Sciatic nerve (tissue), 2 donors: ENCODE data around the gene B3GAT1. TPM values are rescaled to one million over a fixed set of nuclear protein-coding genes. Genes with fewer than 3 reads are reported as not detected.

ENCODE experiments used
- ATAC-seq: fragments of 200-7000 bp; cut with Tn5 transposase; one replicate; pipeline ENCODE4 v1.9.1; 2020; ENCODE audit warnings: mild to moderate bottlenecking, moderate library complexity
- DNase-seq: peaks from one replicate; pipeline ENCODE4 v3.0.0-alpha.2; 2020; ENCODE audit warnings: low spot score
- intact Hi-C: fragments of 100-400 bp; cut with DNase I; formaldehyde crosslinking; loops from one replicate; pipeline ENCODE4 v1.14.2; 2022
- total RNA-seq: library from RNA; stranded (reverse); fragmentation: NEBNext Ultra II Directional; extraction: Animal tissue kit (Norgen Biotek cat#: 25700); gene quantifications from one replicate; pipeline ENCODE4 v1.2.1, GENCODE V29; 2021
- donor health status: DM: no; HTN: no; CAD: no.
- donor health status: DM: no; HTN: no; CAD: no.

Gene B3GAT1
- total RNA-seq, 1 donor from 2014 or later: 23.3 TPM

- intact Hi-C loops: no loop called here
- DNase-seq: no peak
- no peak for ATAC-seq
Observed at GRCh38 chr11:134443246-134443645, 31.2 kb upstream of the B3GAT1 start.

GRCh38 chr11:134442246-134442645, 30.2 kb upstream of the B3GAT1 start:
- DNase-seq: no peak
- intact Hi-C loops: no loop called here
- ATAC-seq: no peak

- intact Hi-C loops: no loop called here
- DNase-seq (no peak), ATAC-seq (no peak)
Observed at GRCh38 chr11:134441706-134442105, 29.7 kb upstream of the B3GAT1 start.

GRCh38 chr11:134441281-134441680, 29.2 kb upstream of the B3GAT1 start:
- no peak for ATAC-seq
- intact Hi-C loops: no loop called here
- DNase-seq: no peak

- intact Hi-C loops: no loop called here
- DNase-seq (no peak), ATAC-seq (no peak)
Observed at GRCh38 chr11:134440851-134441250, 28.8 kb upstream of the B3GAT1 start.

- intact Hi-C loops: no loop called here
- DNase-seq: no peak
- ATAC-seq: no peak
Observed at GRCh38 chr11:134438542-134439537, 26.8 kb upstream of the B3GAT1 start.

GRCh38 chr11:134437821-134438220, 25.8 kb upstream of the B3GAT1 start:
- DNase-seq (no peak), ATAC-seq (no peak)
- intact Hi-C loops: no loop called here

GRCh38 chr11:134436781-134437180, 24.7 kb upstream of the B3GAT1 start:
- intact Hi-C loops: no loop called here
- DNase-seq (no peak), ATAC-seq (no peak)

GRCh38 chr11:134433806-134434205, 21.8 kb upstream of the B3GAT1 start:
- ATAC-seq (no peak), DNase-seq (no peak)
- intact Hi-C loops: no loop called here

GRCh38 chr11:134433251-134433650, 21.2 kb upstream of the B3GAT1 start:
- intact Hi-C loops: no loop called here
- DNase-seq (no peak), ATAC-seq (no peak)

GRCh38 chr11:134432776-134433175, 20.7 kb upstream of the B3GAT1 start:
- ATAC-seq: no peak
- intact Hi-C loops: no loop called here
- no peak for DNase-seq

GRCh38 chr11:134429106-134429505, 17.1 kb upstream of the B3GAT1 start:
- DNase-seq (no peak), ATAC-seq (no peak)
- intact Hi-C loops: no loop called here

GRCh38 chr11:134425816-134426536, 13.9 kb upstream of the B3GAT1 start:
- intact Hi-C loops: no loop called here
- no peak for DNase-seq

GRCh38 chr11:134425413-134425812, 13.4 kb upstream of the B3GAT1 start:
- ATAC-seq: no peak
- intact Hi-C loops: no loop called here
- DNase-seq: no peak

More at GRCh38 chr11:134425816-134426536, 13.9 kb upstream of the B3GAT1 start:
- no peak for ATAC-seq

GRCh38 chr11:134423106-134423505, 11.1 kb upstream of the B3GAT1 start:
- DNase-seq (no peak), ATAC-seq (no peak)
- intact Hi-C loops: no loop called here

GRCh38 chr11:134417871-134418840, 6.1 kb upstream of the B3GAT1 start:
- intact Hi-C loops: no loop called here
- DNase-seq (no peak), ATAC-seq (no peak)

GRCh38 chr11:134416726-134417125, 4.7 kb upstream of the B3GAT1 start:
- intact Hi-C loops: no loop called here
- no peak for DNase-seq
- ATAC-seq: no peak

GRCh38 chr11:134414766-134415765, 3.0 kb upstream of the B3GAT1 start:
- intact Hi-C loops: no loop called here
- DNase-seq (peak; percentile 37), ATAC-seq (no peak)
